SK-N-MC (cell line): ENCODE data around the gene DCBLD2.

Experiments used
- EZH2 ChIP-seq: fragments of 200-600 bp; sonication (generic); IDR thresholded peaks from one replicate; pipeline ENCODE4 v1.6.1; 2017; ENCODE audit warnings: antibody characterized with exemption
- FOXP2 ChIP-seq: optimal IDR thresholded peaks from 2 replicates; pipeline ENCODE3; 2011; ENCODE audit warnings: mild to moderate bottlenecking, moderate library complexity; ENCODE audit not compliant: insufficient read depth; ENCODE audit errors: extremely low read length, control extremely low read depth
- POLR2AphosphoS5 ChIP-seq: IDR thresholded peaks from 2 replicates; pipeline ENCODE4 v1.6.1; 2012; ENCODE audit warnings: mild to moderate bottlenecking, low read depth, low read length, borderline replicate concordance

DNA sequence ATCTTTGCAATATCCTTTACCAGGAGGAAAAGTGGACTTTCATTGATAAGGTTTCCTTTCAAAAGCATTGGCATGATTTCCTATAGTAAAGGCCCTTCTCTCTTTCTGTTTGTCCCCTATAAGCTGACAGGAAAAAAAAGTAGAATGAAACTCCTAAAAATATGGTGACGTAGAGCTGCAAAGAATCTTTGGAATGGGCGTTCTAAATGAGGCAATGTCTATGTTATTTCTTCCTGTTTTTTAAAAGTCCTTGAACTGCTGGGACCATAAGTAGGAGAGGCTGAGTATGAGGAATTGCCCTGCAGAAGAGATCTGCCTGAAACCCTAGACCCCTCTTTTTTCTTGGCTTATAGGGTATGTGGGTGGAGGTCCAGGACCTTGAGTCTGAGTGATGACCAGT is 121.2 kb downstream of the DCBLD2 start:
- TF ChIP-seq EZH2 (no peak), POLR2AphosphoS5 (no peak), FOXP2 (no peak)
